SU-DHL-6 (cell line): ENCODE data around the gene GDAP2.

Source experiments
- H2AFZ ChIP-seq: fragments of 200-600 bp; sonication (generic); 2 replicates; pipeline ENCODE4 v1.6.1; 2014; ENCODE audit warnings: low read depth, mild to moderate bottlenecking, moderate library complexity, mixed read lengths, antibody characterized with exemption, low read length; ENCODE audit not compliant: severe bottlenecking
- H3F3A ChIP-seq: fragments of 200-600 bp; shearing (Covaris generic); 2 replicates; pipeline ENCODE4 v1.6.0; 2016; ENCODE audit warnings: antibody characterized with exemption, mild to moderate bottlenecking; ENCODE audit not compliant: insufficient read depth
- H3K27ac ChIP-seq: fragments of 200-600 bp; sonication (generic); 2 replicates; pipeline ENCODE4 v1.5.1; 2016; ENCODE audit warnings: low read depth, mild to moderate bottlenecking, low read length, moderate library complexity, mixed read lengths
- H3K27me3 ChIP-seq: fragments of 200-600 bp; sonication (generic), shearing (Covaris generic); 2 replicates; pipeline ENCODE4 v1.6.0; 2014; ENCODE audit warnings: mild to moderate bottlenecking, low read length
- H3K36me3 ChIP-seq: fragments of 200-600 bp; sonication (generic); 2 replicates; pipeline ENCODE4 v1.6.1; 2014; ENCODE audit warnings: mild to moderate bottlenecking, low read length, mixed read lengths
- H3K4me2 ChIP-seq: fragments of 300-600, 200-600 bp; shearing (Covaris generic), sonication (generic); 2 replicates; pipeline ENCODE4 v1.6.0; 2014; ENCODE audit warnings: low read length, low read depth, mild to moderate bottlenecking; ENCODE audit not compliant: poor library complexity, severe bottlenecking
- H3K4me3 ChIP-seq: fragments of 200-600 bp; sonication (generic); 2 replicates; pipeline ENCODE4 v1.5.1; 2014; ENCODE audit warnings: antibody characterized with exemption, low read length, mild to moderate bottlenecking, mixed read lengths; ENCODE audit not compliant: insufficient read depth, poor library complexity, severe bottlenecking
- H3K79me2 ChIP-seq: fragments of 200-600 bp; sonication (generic); 2 replicates; pipeline ENCODE4 v1.6.1; 2014; ENCODE audit warnings: mild to moderate bottlenecking, low read length, moderate library complexity; ENCODE audit not compliant: insufficient read depth
- H3K9ac ChIP-seq: fragments of 200-600 bp; sonication (generic); 2 replicates; pipeline ENCODE4 v1.7.0; 2014; ENCODE audit warnings: mild to moderate bottlenecking, low read length
- H3K9me2 ChIP-seq: fragments of 200-600 bp; sonication (generic); replicated peaks from 2 replicates; pipeline ENCODE4 v1.6.1; 2014; ENCODE audit warnings: low read length; ENCODE audit not compliant: insufficient read depth
- H3K9me3 ChIP-seq: fragments of 200-600 bp; sonication (generic); 2 replicates; pipeline ENCODE4 v1.6.1; 2014; ENCODE audit warnings: low read length, mixed read lengths; ENCODE audit not compliant: insufficient read depth
- H4K20me1 ChIP-seq: fragments of 200-600 bp; sonication (generic); 2 replicates; pipeline ENCODE4 v1.6.1; 2014; ENCODE audit warnings: low read depth, mild to moderate bottlenecking, antibody characterized with exemption, low read length, moderate library complexity, mixed read lengths
- EZH2phosphoT487 ChIP-seq: fragments of 200-600 bp; sonication (generic), shearing (Covaris generic); conservative IDR thresholded peaks from 2 replicates; pipeline ENCODE4 v1.6.1; 2018; ENCODE audit warnings: mild to moderate bottlenecking, antibody characterized with exemption, low read length, moderate library complexity, mixed read lengths
- TF ChIP-seq, protein P1 (sequence below): fragments of 200-600 bp; sonication (generic); IDR thresholded peaks from one replicate; pipeline ENCODE4 v1.5.1; 2017; ENCODE audit warnings: antibody characterized with exemption, mild to moderate bottlenecking, low read length, moderate library complexity; ENCODE audit not compliant: insufficient read depth, poor library complexity, severe bottlenecking

The GDAP2 gene

DNA sequence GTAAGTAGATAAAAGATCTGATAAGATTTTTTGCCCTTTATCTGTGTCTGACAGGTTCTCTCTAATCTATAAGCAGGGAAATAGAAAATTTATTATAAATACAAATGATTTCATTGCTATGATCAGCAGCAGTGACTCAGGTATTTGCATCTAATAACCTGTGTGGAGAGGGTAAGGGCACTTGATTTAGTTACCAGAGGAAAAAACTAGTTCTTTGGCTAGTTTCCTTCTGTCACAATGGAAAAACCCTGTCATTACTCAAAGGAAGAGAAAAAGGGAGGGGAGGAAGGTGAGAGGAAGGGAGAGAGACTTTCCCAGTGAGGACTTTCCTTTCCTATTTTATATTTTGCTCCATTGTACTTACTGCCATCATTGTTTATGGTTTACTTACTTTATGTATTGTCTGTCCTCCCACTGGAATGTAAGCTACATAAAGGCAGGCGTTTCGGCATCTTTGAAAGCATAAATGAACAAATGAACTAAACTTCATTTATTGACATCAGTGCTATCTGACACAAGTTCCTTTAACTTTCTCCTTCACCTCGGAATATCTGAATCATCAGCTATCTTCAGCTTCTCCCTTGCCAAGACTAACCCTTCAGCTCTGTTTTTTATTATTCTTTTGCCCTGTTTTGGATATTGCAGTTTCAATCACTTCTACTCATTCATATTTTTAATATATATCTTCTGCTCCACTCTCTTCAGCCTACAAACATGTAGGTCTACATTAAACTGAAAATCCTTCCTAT lies 35.0 kb upstream of the GDAP2 start:
- H3K27ac ChIP-seq: no peak overlapping the region
- H3K79me2 ChIP-seq: no peaks in the 10 kb centered on the region
- H2AFZ ChIP-seq: no peak overlapping the region
- no peak overlapping the region for H3K4me3 ChIP-seq
- H3F3A ChIP-seq: no peaks in the 10 kb centered on the region
- no peaks in the 10 kb centered on the region for H3K9me3 ChIP-seq
- no peaks in the 10 kb centered on the region for H3K9me2 ChIP-seq
- H4K20me1 ChIP-seq: no peaks in the 10 kb centered on the region
- TF ChIP-seq, protein P1, sequence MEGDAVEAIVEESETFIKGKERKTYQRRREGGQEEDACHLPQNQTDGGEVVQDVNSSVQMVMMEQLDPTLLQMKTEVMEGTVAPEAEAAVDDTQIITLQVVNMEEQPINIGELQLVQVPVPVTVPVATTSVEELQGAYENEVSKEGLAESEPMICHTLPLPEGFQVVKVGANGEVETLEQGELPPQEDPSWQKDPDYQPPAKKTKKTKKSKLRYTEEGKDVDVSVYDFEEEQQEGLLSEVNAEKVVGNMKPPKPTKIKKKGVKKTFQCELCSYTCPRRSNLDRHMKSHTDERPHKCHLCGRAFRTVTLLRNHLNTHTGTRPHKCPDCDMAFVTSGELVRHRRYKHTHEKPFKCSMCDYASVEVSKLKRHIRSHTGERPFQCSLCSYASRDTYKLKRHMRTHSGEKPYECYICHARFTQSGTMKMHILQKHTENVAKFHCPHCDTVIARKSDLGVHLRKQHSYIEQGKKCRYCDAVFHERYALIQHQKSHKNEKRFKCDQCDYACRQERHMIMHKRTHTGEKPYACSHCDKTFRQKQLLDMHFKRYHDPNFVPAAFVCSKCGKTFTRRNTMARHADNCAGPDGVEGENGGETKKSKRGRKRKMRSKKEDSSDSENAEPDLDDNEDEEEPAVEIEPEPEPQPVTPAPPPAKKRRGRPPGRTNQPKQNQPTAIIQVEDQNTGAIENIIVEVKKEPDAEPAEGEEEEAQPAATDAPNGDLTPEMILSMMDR: no peak
- TF ChIP-seq EZH2phosphoT487: no peak
- no peak overlapping the region for H3K4me2 ChIP-seq
- H3K9ac ChIP-seq: no peak overlapping the region
- no peaks in the 10 kb centered on the region for H3K27me3 ChIP-seq
- H3K36me3 ChIP-seq: peaks cover 6% of the 10 kb centered on the region; the same call in 1 of the 2 replicates

DNA sequence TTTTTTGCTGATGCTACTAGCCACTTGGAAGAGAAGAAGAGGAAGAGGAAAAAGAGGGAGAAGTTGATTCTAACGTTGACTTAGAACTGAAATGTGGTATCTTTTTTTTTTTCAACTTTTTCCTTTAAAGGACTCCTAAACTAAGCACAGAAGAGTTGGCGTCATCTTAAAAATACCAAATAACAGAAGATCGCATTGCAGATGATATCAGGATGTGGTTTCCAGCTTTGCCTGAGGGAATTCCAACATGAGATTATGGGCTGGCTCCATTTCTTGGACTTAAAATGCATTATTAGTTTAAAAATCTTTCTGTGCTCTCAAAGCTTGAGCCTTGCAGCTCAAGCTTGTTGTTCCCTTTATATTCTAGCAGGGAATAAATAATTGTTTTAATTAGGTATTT lies 29.9 kb upstream of the GDAP2 start:
- Histone ChIP-seq H3K4me2 (no peak overlapping the region), H3F3A (no peaks in the 10 kb centered on the region), H3K79me2 (no peaks in the 10 kb centered on the region), H3K36me3 (peaks cover 52% of the 10 kb centered on the region; the same call in 1 of the 2 replicates), H3K9ac (no peak overlapping the region), H2AFZ (no peak overlapping the region), H4K20me1 (no peaks in the 10 kb centered on the region), H3K27ac (no peak overlapping the region), H3K27me3 (no peaks in the 10 kb centered on the region), H3K9me2 (no peaks in the 10 kb centered on the region), H3K9me3 (no peaks in the 10 kb centered on the region), H3K4me3 (no peak overlapping the region)
- TF ChIP-seq, protein P1: no peak
- TF ChIP-seq EZH2phosphoT487: no peak

DNA sequence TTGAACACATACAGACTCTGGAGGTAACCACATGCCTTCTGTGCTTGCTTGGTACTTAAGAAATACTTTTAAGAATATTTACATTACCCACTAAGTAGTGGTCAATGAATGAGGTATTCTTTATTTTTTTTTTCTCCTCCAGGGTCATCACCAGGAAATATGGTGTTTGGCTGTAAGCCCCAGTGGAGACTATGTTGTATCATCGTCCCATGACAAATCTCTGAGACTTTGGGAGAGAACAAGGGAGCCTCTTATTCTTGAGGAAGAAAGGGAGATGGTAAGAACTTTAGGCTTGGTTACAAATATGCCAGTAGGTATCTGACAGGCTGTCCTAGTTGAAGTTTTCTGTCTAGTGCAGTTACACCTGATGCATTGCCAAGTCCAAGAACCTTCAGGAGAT lies 23.0 kb upstream of the GDAP2 start:
- TF ChIP-seq EZH2phosphoT487: no peak
- TF ChIP-seq, protein P1: no peak
- H3K9me2 ChIP-seq: no peaks in the 10 kb centered on the region
- no peaks in the 10 kb centered on the region for H3F3A ChIP-seq
- peaks cover 84% of the 10 kb centered on the region for H3K36me3 ChIP-seq
- no peaks in the 10 kb centered on the region for H3K79me2 ChIP-seq
- H3K4me3 ChIP-seq: no peak overlapping the region
- H3K27ac ChIP-seq: no peak overlapping the region
- no peak overlapping the region for H3K4me2 ChIP-seq
- H3K9ac ChIP-seq: no peak overlapping the region
- no peaks in the 10 kb centered on the region for H4K20me1 ChIP-seq
- H2AFZ ChIP-seq: no peak overlapping the region
- H3K9me3 ChIP-seq: no peaks in the 10 kb centered on the region
- no peaks in the 10 kb centered on the region for H3K27me3 ChIP-seq
